ENCODE data around the gene TFPI2.

- TF ChIP-seq, protein P1, sequence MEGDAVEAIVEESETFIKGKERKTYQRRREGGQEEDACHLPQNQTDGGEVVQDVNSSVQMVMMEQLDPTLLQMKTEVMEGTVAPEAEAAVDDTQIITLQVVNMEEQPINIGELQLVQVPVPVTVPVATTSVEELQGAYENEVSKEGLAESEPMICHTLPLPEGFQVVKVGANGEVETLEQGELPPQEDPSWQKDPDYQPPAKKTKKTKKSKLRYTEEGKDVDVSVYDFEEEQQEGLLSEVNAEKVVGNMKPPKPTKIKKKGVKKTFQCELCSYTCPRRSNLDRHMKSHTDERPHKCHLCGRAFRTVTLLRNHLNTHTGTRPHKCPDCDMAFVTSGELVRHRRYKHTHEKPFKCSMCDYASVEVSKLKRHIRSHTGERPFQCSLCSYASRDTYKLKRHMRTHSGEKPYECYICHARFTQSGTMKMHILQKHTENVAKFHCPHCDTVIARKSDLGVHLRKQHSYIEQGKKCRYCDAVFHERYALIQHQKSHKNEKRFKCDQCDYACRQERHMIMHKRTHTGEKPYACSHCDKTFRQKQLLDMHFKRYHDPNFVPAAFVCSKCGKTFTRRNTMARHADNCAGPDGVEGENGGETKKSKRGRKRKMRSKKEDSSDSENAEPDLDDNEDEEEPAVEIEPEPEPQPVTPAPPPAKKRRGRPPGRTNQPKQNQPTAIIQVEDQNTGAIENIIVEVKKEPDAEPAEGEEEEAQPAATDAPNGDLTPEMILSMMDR (IDR thresholded peaks at IDR 0.05) = no peak
- no peak for TF ChIP-seq POLR2A (IDR thresholded peaks at IDR 0.05)
These were observed 47.3 kb upstream of the TFPI2 start for GRCh38 chr7:93937818-93938217.
